Measurements from ENCODE around the gene KCNN2. TPM values are rescaled to one million over a fixed set of nuclear protein-coding genes. Genes with fewer than 3 reads are reported as not detected.

The KCNN2 gene
- total RNA-seq, 1 experiment from 2014 or later = 11.9 TPM

DNA sequence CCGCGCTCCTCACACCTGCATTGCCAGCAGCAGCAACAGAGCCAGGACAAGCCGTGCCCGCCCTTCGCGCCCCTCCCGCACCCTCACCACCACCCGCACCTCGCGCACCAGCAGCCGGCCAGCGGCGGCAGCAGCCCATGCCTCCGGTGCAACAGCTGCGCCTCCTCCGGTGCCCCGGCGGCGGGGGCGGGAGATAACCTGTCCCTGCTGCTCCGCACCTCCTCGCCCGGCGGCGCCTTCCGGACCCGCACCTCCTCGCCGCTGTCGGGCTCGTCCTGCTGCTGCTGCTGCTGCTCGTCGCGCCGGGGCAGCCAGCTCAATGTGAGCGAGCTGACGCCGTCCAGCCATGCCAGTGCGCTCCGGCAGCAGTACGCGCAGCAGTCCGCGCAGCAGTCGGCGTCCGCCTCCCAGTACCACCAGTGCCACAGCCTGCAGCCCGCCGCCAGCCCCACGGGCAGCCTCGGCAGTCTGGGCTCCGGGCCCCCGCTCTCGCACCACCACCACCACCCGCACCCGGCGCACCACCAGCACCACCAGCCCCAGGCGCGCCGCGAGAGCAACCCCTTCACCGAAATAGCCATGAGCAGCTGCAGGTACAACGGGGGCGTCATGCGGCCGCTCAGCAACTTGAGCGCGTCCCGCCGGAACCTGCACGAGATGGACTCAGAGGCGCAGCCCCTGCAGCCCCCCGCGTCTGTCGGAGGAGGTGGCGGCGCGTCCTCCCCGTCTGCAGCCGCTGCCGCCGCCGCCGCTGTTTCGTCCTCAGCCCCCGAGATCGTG lies 517 bp downstream of the KCNN2 start:
- H3K9me3 Mint-ChIP-seq = no peaks in the 10 kb centered on the region
- ChIA-PET CTCF (interaction anchor here (0.7 to 10.6 kb wide), 4 partner anchors 23 to 345 kb away, joined by 3 to 156 read pairs (median 8); no protein-coding TSS in a partner anchor), POLR2A (interaction anchor here (0.5 kb wide), 1 partner anchor 1497 kb away, joined by 3 read pairs; no protein-coding TSS in a partner anchor)
- peak; percentile 5 for ATAC-seq
- peak overlapping the region; percentile 100 for H3K27ac Mint-ChIP-seq
- peaks cover 41% of the 10 kb centered on the region for H3K4me1 Mint-ChIP-seq
- peaks cover 4% of the 10 kb centered on the region for H3K36me3 Mint-ChIP-seq
- H3K4me3 Mint-ChIP-seq = peak overlapping the region; percentile 99
- peak; percentile 75 for DNase-seq (ENCODE audit: low spot score)
- H3K27me3 Mint-ChIP-seq (ENCODE audit: low read depth) = peaks cover 4% of the 10 kb centered on the region; the same call in 1 of the 2 replicates
- TF ChIP-seq ZNF121 (CRISPR knock-in tag; IDR thresholded peaks at IDR 0.05) (0 out of 2 replicates have a peak, but pooled peaks have one; percentile 4), PRRX2 (CRISPR knock-in tag; IDR thresholded peaks at IDR 0.05) (no peak), ZNF396 (CRISPR knock-in tag; IDR thresholded peaks at IDR 0.05; ENCODE audit: borderline replicate concordance) (no peak), NR1H2 (CRISPR knock-in tag; IDR thresholded peaks at IDR 0.05) (no peak), TCF7 (CRISPR knock-in tag; IDR thresholded peaks at IDR 0.05; ENCODE audit: low read depth) (no peak), KAT7 (CRISPR knock-in tag; IDR thresholded peaks at IDR 0.05; ENCODE audit: borderline replicate concordance) (peak; percentile 63), FOXJ3 (CRISPR knock-in tag; IDR thresholded peaks at IDR 0.05; ENCODE audit: borderline replicate concordance) (no peak), JAZF1 (CRISPR knock-in tag; IDR thresholded peaks at IDR 0.05) (no peak), ZNF671 (CRISPR knock-in tag; IDR thresholded peaks at IDR 0.05) (no peak), JUN (CRISPR knock-in tag; IDR thresholded peaks at IDR 0.05) (no peak; the same call in 1 of the 2 replicates), SMAD3 (CRISPR knock-in tag; IDR thresholded peaks at IDR 0.05; ENCODE audit: borderline replicate concordance) (no peak), HMGA2 (CRISPR knock-in tag; IDR thresholded peaks at IDR 0.05) (no peak)
- TF ChIP-seq, protein P1, sequence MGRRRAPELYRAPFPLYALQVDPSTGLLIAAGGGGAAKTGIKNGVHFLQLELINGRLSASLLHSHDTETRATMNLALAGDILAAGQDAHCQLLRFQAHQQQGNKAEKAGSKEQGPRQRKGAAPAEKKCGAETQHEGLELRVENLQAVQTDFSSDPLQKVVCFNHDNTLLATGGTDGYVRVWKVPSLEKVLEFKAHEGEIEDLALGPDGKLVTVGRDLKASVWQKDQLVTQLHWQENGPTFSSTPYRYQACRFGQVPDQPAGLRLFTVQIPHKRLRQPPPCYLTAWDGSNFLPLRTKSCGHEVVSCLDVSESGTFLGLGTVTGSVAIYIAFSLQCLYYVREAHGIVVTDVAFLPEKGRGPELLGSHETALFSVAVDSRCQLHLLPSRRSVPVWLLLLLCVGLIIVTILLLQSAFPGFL (CRISPR knock-in tag; IDR thresholded peaks at IDR 0.05; ENCODE audit: borderline replicate concordance) = no peak
- TF ChIP-seq, protein P2, sequence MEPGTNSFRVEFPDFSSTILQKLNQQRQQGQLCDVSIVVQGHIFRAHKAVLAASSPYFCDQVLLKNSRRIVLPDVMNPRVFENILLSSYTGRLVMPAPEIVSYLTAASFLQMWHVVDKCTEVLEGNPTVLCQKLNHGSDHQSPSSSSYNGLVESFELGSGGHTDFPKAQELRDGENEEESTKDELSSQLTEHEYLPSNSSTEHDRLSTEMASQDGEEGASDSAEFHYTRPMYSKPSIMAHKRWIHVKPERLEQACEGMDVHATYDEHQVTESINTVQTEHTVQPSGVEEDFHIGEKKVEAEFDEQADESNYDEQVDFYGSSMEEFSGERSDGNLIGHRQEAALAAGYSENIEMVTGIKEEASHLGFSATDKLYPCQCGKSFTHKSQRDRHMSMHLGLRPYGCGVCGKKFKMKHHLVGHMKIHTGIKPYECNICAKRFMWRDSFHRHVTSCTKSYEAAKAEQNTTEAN (CRISPR knock-in tag; IDR thresholded peaks at IDR 0.05) = peak; percentile 92; the same call in 1 of the 2 replicates
- TF ChIP-seq, protein P3, sequence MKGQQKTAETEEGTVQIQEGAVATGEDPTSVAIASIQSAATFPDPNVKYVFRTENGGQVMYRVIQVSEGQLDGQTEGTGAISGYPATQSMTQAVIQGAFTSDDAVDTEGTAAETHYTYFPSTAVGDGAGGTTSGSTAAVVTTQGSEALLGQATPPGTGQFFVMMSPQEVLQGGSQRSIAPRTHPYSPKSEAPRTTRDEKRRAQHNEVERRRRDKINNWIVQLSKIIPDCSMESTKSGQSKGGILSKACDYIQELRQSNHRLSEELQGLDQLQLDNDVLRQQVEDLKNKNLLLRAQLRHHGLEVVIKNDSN (CRISPR knock-in tag; IDR thresholded peaks at IDR 0.05) = peak; percentile 18
- TF ChIP-seq, protein P4, sequence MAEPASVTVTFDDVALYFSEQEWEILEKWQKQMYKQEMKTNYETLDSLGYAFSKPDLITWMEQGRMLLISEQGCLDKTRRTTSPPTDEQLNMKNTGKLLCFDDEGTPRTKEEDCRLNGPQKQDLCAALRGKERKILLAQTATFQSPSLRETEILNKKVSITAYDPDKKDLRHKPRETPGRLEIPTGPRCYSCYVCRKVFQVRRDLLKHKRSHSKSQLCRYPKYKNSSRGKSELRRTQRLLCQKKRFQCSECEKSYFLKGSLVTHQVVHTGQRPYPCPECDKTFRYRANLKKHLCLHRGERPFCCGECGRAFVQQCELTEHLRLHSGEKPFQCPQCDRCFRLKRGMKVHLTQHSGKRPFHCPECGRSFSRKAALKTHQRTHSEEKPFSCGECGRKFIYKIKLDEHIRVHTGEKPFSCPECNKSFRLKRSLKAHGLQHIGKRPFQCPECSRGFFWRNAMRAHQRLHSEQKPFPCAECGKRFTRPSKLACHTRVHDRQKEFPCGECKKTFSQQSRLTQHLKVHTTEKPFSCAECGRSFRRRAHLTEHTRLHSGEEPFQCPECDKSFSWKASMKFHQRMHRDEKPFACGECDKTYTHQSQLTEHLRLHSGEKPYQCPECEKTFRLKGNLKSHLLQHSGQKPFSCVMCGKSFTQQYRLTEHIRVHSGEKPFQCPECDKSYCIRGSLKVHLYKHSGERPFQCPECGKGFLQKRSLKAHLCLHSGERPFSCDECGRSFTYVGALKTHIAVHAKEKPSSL (CRISPR knock-in tag; conservative IDR thresholded peaks at IDR 0.05) = no peak
- TF ChIP-seq, protein P5, sequence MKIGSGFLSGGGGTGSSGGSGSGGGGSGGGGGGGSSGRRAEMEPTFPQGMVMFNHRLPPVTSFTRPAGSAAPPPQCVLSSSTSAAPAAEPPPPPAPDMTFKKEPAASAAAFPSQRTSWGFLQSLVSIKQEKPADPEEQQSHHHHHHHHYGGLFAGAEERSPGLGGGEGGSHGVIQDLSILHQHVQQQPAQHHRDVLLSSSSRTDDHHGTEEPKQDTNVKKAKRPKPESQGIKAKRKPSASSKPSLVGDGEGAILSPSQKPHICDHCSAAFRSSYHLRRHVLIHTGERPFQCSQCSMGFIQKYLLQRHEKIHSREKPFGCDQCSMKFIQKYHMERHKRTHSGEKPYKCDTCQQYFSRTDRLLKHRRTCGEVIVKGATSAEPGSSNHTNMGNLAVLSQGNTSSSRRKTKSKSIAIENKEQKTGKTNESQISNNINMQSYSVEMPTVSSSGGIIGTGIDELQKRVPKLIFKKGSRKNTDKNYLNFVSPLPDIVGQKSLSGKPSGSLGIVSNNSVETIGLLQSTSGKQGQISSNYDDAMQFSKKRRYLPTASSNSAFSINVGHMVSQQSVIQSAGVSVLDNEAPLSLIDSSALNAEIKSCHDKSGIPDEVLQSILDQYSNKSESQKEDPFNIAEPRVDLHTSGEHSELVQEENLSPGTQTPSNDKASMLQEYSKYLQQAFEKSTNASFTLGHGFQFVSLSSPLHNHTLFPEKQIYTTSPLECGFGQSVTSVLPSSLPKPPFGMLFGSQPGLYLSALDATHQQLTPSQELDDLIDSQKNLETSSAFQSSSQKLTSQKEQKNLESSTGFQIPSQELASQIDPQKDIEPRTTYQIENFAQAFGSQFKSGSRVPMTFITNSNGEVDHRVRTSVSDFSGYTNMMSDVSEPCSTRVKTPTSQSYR (CRISPR knock-in tag; IDR thresholded peaks at IDR 0.05) = no peak
- TF ChIP-seq, protein P6, sequence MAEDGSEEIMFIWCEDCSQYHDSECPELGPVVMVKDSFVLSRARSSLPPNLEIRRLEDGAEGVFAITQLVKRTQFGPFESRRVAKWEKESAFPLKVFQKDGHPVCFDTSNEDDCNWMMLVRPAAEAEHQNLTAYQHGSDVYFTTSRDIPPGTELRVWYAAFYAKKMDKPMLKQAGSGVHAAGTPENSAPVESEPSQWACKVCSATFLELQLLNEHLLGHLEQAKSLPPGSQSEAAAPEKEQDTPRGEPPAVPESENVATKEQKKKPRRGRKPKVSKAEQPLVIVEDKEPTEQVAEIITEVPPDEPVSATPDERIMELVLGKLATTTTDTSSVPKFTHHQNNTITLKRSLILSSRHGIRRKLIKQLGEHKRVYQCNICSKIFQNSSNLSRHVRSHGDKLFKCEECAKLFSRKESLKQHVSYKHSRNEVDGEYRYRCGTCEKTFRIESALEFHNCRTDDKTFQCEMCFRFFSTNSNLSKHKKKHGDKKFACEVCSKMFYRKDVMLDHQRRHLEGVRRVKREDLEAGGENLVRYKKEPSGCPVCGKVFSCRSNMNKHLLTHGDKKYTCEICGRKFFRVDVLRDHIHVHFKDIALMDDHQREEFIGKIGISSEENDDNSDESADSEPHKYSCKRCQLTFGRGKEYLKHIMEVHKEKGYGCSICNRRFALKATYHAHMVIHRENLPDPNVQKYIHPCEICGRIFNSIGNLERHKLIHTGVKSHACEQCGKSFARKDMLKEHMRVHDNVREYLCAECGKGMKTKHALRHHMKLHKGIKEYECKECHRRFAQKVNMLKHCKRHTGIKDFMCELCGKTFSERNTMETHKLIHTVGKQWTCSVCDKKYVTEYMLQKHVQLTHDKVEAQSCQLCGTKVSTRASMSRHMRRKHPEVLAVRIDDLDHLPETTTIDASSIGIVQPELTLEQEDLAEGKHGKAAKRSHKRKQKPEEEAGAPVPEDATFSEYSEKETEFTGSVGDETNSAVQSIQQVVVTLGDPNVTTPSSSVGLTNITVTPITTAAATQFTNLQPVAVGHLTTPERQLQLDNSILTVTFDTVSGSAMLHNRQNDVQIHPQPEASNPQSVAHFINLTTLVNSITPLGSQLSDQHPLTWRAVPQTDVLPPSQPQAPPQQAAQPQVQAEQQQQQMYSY (CRISPR knock-in tag; IDR thresholded peaks at IDR 0.05) = no peak
- TF ChIP-seq, protein P7, sequence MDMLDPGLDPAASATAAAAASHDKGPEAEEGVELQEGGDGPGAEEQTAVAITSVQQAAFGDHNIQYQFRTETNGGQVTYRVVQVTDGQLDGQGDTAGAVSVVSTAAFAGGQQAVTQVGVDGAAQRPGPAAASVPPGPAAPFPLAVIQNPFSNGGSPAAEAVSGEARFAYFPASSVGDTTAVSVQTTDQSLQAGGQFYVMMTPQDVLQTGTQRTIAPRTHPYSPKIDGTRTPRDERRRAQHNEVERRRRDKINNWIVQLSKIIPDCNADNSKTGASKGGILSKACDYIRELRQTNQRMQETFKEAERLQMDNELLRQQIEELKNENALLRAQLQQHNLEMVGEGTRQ (CRISPR knock-in tag; IDR thresholded peaks at IDR 0.05) = no peak
- TF ChIP-seq, protein P8, sequence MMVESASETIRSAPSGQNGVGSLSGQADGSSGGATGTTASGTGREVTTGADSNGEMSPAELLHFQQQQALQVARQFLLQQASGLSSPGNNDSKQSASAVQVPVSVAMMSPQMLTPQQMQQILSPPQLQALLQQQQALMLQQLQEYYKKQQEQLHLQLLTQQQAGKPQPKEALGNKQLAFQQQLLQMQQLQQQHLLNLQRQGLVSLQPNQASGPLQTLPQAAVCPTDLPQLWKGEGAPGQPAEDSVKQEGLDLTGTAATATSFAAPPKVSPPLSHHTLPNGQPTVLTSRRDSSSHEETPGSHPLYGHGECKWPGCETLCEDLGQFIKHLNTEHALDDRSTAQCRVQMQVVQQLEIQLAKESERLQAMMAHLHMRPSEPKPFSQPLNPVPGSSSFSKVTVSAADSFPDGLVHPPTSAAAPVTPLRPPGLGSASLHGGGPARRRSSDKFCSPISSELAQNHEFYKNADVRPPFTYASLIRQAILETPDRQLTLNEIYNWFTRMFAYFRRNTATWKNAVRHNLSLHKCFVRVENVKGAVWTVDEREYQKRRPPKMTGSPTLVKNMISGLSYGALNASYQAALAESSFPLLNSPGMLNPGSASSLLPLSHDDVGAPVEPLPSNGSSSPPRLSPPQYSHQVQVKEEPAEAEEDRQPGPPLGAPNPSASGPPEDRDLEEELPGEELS (CRISPR knock-in tag; IDR thresholded peaks at IDR 0.05) = 0 out of 2 replicates have a peak, but pooled peaks have one; percentile 7
